Measurements from ENCODE around the gene INTS4.

Gene INTS4

DNA sequence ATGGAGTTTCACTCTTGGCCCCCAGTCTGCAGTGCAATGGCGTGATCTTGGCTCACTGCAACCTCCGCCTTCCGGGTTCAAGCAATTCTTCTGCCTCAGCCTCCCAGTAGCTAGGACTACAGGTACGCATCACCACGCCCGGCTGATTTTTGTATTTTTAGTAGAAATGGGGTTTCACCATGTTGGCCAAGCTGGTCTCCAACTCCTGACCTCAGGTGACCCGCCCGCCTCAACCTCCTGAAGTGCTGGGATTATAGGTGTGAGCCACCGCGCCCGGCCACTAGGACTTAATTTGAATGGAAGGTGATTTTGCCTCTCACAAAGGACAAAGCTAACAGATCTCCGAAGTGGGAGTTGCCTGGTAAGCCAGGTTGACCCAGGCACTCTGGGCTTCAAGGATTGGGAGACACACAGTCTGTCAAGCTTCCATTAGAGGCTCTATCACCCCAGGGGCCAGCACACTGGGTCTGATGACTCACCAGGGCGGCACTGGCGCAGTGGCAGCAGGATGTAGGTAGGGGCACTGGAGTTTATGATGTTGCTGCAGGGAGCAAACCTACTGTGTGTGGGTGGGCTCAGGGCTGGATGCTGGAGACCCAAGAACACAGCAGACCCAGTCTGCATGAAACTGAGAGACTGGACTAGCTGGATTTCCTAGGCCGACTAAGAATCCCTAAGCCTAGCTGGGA is 46.4 kb upstream of the INTS4 start:
- Histone ChIP-seq H3K9me2 (replicated peaks; ENCODE audit: control insufficient read depth, low read length) (no peaks in the 10 kb centered on the region), H3K9me3 (ENCODE audit: control insufficient read depth, insufficient read depth, low read length) (no peaks in the 10 kb centered on the region), H3K36me3 (ENCODE audit: control insufficient read depth, low read length) (no peaks in the 10 kb centered on the region), H3F3A (ENCODE audit: control insufficient read depth, insufficient read depth) (no peaks in the 10 kb centered on the region), H4K20me1 (ENCODE audit: control insufficient read depth, insufficient read depth, low read depth, low read length) (no peaks in the 10 kb centered on the region), H3K4me2 (ENCODE audit: low read length) (no peak overlapping the region), H3K27me3 (ENCODE audit: control insufficient read depth, low read length) (no peaks in the 10 kb centered on the region), H3K27ac (ENCODE audit: low read depth, low read length) (no peak overlapping the region), H3K4me3 (ENCODE audit: low read length) (no peak overlapping the region), H3K4me1 (ENCODE audit: control insufficient read depth, low read length) (peaks cover 11% of the 10 kb centered on the region), H3K79me2 (ENCODE audit: control insufficient read depth, low read length) (no peaks in the 10 kb centered on the region)
- TF ChIP-seq EZH2phosphoT487 (IDR thresholded peaks at IDR 0.05; ENCODE audit: borderline replicate concordance, low read length): no peak
- TF ChIP-seq, protein P1, sequence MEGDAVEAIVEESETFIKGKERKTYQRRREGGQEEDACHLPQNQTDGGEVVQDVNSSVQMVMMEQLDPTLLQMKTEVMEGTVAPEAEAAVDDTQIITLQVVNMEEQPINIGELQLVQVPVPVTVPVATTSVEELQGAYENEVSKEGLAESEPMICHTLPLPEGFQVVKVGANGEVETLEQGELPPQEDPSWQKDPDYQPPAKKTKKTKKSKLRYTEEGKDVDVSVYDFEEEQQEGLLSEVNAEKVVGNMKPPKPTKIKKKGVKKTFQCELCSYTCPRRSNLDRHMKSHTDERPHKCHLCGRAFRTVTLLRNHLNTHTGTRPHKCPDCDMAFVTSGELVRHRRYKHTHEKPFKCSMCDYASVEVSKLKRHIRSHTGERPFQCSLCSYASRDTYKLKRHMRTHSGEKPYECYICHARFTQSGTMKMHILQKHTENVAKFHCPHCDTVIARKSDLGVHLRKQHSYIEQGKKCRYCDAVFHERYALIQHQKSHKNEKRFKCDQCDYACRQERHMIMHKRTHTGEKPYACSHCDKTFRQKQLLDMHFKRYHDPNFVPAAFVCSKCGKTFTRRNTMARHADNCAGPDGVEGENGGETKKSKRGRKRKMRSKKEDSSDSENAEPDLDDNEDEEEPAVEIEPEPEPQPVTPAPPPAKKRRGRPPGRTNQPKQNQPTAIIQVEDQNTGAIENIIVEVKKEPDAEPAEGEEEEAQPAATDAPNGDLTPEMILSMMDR (IDR thresholded peaks at IDR 0.05; ENCODE audit: low read depth, low read length, poor library complexity, severe bottlenecking): no peak

DNA sequence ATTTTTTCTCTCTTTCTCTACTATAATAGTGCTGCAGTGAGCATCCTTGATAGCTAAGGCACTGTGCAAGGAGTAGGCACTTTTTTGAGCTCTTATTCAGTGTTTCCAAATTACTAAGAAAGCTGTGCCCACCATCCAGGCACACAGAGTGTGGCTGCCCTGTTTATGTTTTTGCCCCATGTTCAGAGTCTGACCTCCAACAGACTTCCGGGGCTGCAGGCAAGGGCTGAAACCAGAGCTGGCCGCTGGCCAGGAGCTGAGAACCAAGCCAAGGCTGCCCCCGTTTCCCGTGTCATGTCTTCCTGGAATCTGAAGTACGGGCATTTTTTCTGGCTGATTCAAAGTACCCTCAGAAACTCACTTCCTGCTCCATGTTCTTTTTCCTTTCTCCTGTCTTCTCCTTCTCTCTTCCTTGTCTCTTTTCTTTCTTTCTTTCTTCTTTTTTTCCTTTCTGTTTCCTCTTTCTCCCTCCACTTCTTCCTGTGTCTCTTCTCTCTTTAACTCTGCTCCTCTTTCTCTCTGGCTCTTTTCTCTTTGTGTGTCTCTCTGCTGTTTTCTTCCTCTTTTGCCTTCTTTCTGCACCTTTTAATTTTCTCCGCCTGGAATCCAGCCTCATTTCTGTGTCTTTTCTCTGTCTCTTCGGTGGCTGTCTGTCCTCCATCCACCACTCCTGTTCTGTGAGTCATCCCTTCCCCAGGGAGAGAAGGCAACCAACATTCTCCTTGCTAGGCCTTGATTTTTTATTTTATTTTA is 45.6 kb upstream of the INTS4 start:
- H3K79me2 ChIP-seq (ENCODE audit: control insufficient read depth, low read length): no peaks in the 10 kb centered on the region
- no peaks in the 10 kb centered on the region for H4K20me1 ChIP-seq (ENCODE audit: control insufficient read depth, insufficient read depth, low read depth, low read length)
- H3K27ac ChIP-seq (ENCODE audit: low read depth, low read length): no peak overlapping the region
- H3K4me1 ChIP-seq (ENCODE audit: control insufficient read depth, low read length): peaks cover 9% of the 10 kb centered on the region
- TF ChIP-seq, protein P1 (IDR thresholded peaks at IDR 0.05; ENCODE audit: low read depth, low read length, poor library complexity, severe bottlenecking): no peak
- TF ChIP-seq EZH2phosphoT487 (IDR thresholded peaks at IDR 0.05; ENCODE audit: borderline replicate concordance, low read length): no peak
- no peaks in the 10 kb centered on the region for H3K27me3 ChIP-seq (ENCODE audit: control insufficient read depth, low read length)
- H3F3A ChIP-seq (ENCODE audit: control insufficient read depth, insufficient read depth): no peaks in the 10 kb centered on the region
- no peak overlapping the region for H3K4me3 ChIP-seq (ENCODE audit: low read length)
- H3K9me3 ChIP-seq (ENCODE audit: control insufficient read depth, insufficient read depth, low read length): no peaks in the 10 kb centered on the region
- H3K9me2 ChIP-seq (replicated peaks; ENCODE audit: control insufficient read depth, low read length): no peaks in the 10 kb centered on the region
- H3K4me2 ChIP-seq (ENCODE audit: low read length): peak overlapping the region; percentile 32
- H3K36me3 ChIP-seq (ENCODE audit: control insufficient read depth, low read length): no peaks in the 10 kb centered on the region

DNA sequence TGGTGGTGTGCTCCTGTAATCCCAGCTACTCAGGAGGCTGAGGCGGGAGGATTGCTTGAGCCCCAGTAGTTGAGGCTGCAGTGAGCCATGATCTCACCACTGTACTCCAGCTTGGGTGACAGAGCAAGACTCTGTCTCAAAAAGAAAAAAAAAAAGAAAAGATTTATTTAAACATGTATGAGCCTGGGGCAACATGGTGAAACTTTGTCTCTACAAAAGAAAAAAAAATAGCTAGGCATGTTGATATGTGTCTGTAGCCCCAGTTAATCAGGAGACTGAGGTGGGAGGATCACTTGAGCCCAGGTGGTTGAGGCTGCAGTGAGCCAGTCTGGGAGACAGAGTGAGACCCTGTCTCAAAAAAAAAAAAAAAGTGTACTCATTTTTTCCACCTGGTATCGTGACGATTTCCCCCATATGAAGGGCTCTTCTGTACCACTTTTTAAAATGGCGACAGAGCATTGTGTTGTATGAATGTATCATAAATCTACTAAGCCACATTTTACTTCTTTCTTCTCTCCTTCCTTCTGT is 45.0 kb upstream of the INTS4 start:
- H3K9me3 ChIP-seq (ENCODE audit: control insufficient read depth, insufficient read depth, low read length): no peaks in the 10 kb centered on the region
- H3K9me2 ChIP-seq (replicated peaks; ENCODE audit: control insufficient read depth, low read length): no peaks in the 10 kb centered on the region
- H3K4me3 ChIP-seq (ENCODE audit: low read length): no peak overlapping the region
- H3K36me3 ChIP-seq (ENCODE audit: control insufficient read depth, low read length): no peaks in the 10 kb centered on the region
- no peaks in the 10 kb centered on the region for H3F3A ChIP-seq (ENCODE audit: control insufficient read depth, insufficient read depth)
- TF ChIP-seq, protein P1 (IDR thresholded peaks at IDR 0.05; ENCODE audit: low read depth, low read length, poor library complexity, severe bottlenecking): no peak
- no peak for TF ChIP-seq EZH2phosphoT487 (IDR thresholded peaks at IDR 0.05; ENCODE audit: borderline replicate concordance, low read length)
- no peaks in the 10 kb centered on the region for H4K20me1 ChIP-seq (ENCODE audit: control insufficient read depth, insufficient read depth, low read depth, low read length)
- no peaks in the 10 kb centered on the region for H3K27me3 ChIP-seq (ENCODE audit: control insufficient read depth, low read length)
- no peaks in the 10 kb centered on the region for H3K79me2 ChIP-seq (ENCODE audit: control insufficient read depth, low read length)
- peak overlapping the region; percentile 32 for H3K4me2 ChIP-seq (ENCODE audit: low read length)
- peaks cover 9% of the 10 kb centered on the region for H3K4me1 ChIP-seq (ENCODE audit: control insufficient read depth, low read length)
- H3K27ac ChIP-seq (ENCODE audit: low read depth, low read length): no peak overlapping the region
